BLaER1 treated with 17β-estradiol and CSF1 and Interleukin-3, amounts not matched to agents 10 nM and 100 nM (cell line): Measurements from ENCODE around the gene GAMT.
"Not testable (repeated sequence)": the region's sequence is repeated elsewhere in the genome, so short reads cannot be mapped to it uniquely, and the experiment has no call there.

ENCODE experiments used
- H3K27ac ChIP-seq, 11 experiments: shearing (Covaris generic); formaldehyde crosslinking; 2 replicates each; pipeline ENCODE4 v1.8.1; 2022
- H3K27me3 ChIP-seq, 11 experiments: shearing (Covaris generic); formaldehyde crosslinking; 2 replicates each; pipeline ENCODE4 v1.8.1; 2022
- H3K36me3 ChIP-seq, 11 experiments: shearing (Covaris generic); formaldehyde crosslinking; 2 replicates each; pipeline ENCODE4 v1.8.1; 2022
- H3K4me1 ChIP-seq, 10 experiments: shearing (Covaris generic); formaldehyde crosslinking; 2 replicates each; pipeline ENCODE4 v1.8.1; 2022
- H3K4me2 ChIP-seq, 11 experiments: shearing (Covaris generic); formaldehyde crosslinking; 2 replicates each; pipeline ENCODE4 v1.8.1; 2022
- H3K4me3 ChIP-seq, 10 experiments: shearing (Covaris generic); formaldehyde crosslinking; 2 replicates each; pipeline ENCODE4 v1.8.1; 2022
- H3K9ac ChIP-seq, 11 experiments: shearing (Covaris generic); formaldehyde crosslinking; 2 replicates each; pipeline ENCODE4 v1.8.1; 2022
- H3K9me3 ChIP-seq, 11 experiments: shearing (Covaris generic); formaldehyde crosslinking; replicated peaks in 1 of 11; 2 replicates each; pipeline ENCODE4 v1.8.1; 2022
- H4K20me1 ChIP-seq, 11 experiments: shearing (Covaris generic); formaldehyde crosslinking; 2 replicates each; pipeline ENCODE4 v1.8.1; 2022
- Cebpa-rat ChIP-seq, 11 experiments: shearing (Covaris generic); IDR thresholded peaks; 2 replicates each; pipeline ENCODE4 v1.8.1; 2022

GAMT gene

GRCh38 chr19:1445185-1445931, 44.0 kb upstream of the GAMT start:
- H3K9me3 ChIP-seq: peaks cover 0 to 3% (median 0%) of the 10 kb centered on the region in 11 experiments; a peak in 2 of 22 replicates
- H3K36me3 ChIP-seq: peaks cover 22 to 32% (median 30%) of the 10 kb centered on the region in 11 experiments
- H3K27me3 ChIP-seq: peaks cover 52 to 58% (median 53%) of the 10 kb centered on the region in 11 experiments
- peak overlapping the region; percentile 83 to 97 (median 91) for H3K4me2 ChIP-seq
- no peak for TF ChIP-seq Cebpa-rat (IDR thresholded peaks at IDR 0.05)
- H3K9ac ChIP-seq: peak overlapping the region in 10 of 11 experiments; percentile 38 to 77 (median 63); a peak in 18 of 22 replicates
- peak overlapping the region in 6 of 11 experiments; percentile 1 to 57 (median 56); a peak in 6 of 22 replicates for H3K27ac ChIP-seq
- peaks cover 66 to 100% (median 97%) of the 10 kb centered on the region in 11 experiments for H4K20me1 ChIP-seq
- peaks cover 36 to 73% (median 54%) of the 10 kb centered on the region in 10 experiments for H3K4me1 ChIP-seq
- peak overlapping the region; percentile 41 to 66 (median 53) for H3K4me3 ChIP-seq

- Histone ChIP-seq H3K27ac (no peak overlapping the region), H3K36me3 (peaks cover 34 to 46% (median 44%) of the 10 kb centered on the region in 11 experiments), H3K9me3 (no peaks in the 10 kb centered on the region), H4K20me1 (peaks cover 62 to 97% (median 90%) of the 10 kb centered on the region in 11 experiments), H3K27me3 (peaks cover 17 to 23% (median 18%) of the 10 kb centered on the region in 11 experiments), H3K4me1 (peaks cover 56 to 85% (median 72%) of the 10 kb centered on the region in 10 experiments), H3K4me3 (no peak overlapping the region), H3K9ac (peak overlapping the region; percentile 41 to 100 (median 99); a peak in 13 of 22 replicates), H3K4me2 (peak overlapping the region in 7 of 11 experiments; percentile 95 to 99 (median 98); a peak in 9 of 22 replicates)
- no peak for TF ChIP-seq Cebpa-rat (IDR thresholded peaks at IDR 0.05)
These were observed 40.5 kb upstream of the GAMT start for GRCh38 chr19:1441677-1442438.

- Histone ChIP-seq H3K36me3 (peaks cover 34 to 49% (median 44%) of the 10 kb centered on the region in 11 experiments), H3K9ac (peak overlapping the region; percentile 96 to 100 (median 99); a peak in 19 of 22 replicates), H3K27ac (peak overlapping the region in 1 of 11 experiments; percentile 10; a peak in 1 of 22 replicates), H3K9me3 (no peaks in the 10 kb centered on the region), H3K4me3 (peak overlapping the region in 4 of 10 experiments; percentile 0 to 97 (median 52); a peak in 4 of 20 replicates), H3K4me2 (peak overlapping the region; percentile 95 to 99 (median 98); a peak in 21 of 22 replicates), H3K27me3 (peaks cover 9 to 15% (median 10%) of the 10 kb centered on the region in 11 experiments), H4K20me1 (peaks cover 56 to 97% (median 90%) of the 10 kb centered on the region in 11 experiments), H3K4me1 (peaks cover 64 to 85% (median 73%) of the 10 kb centered on the region in 10 experiments)
- TF ChIP-seq Cebpa-rat (IDR thresholded peaks at IDR 0.05): no peak
These were observed 39.7 kb upstream of the GAMT start for GRCh38 chr19:1441022-1441426.

- peak overlapping the region in 9 of 10 experiments; percentile 77 to 98 (median 91); a peak in 16 of 20 replicates for H3K4me3 ChIP-seq
- H3K4me1 ChIP-seq: peaks cover 66 to 87% (median 78%) of the 10 kb centered on the region in 10 experiments
- H3K4me2 ChIP-seq: peak overlapping the region; percentile 95 to 99 (median 98)
- H3K27me3 ChIP-seq: peaks cover 2 to 9% (median 4%) of the 10 kb centered on the region in 11 experiments
- TF ChIP-seq Cebpa-rat (IDR thresholded peaks at IDR 0.05): no peak
- peaks cover 39 to 56% (median 50%) of the 10 kb centered on the region in 11 experiments for H3K36me3 ChIP-seq
- peaks cover 59 to 97% (median 90%) of the 10 kb centered on the region in 11 experiments for H4K20me1 ChIP-seq
- H3K27ac ChIP-seq: peak overlapping the region in 2 of 11 experiments; percentile 15 to 98; a peak in 2 of 22 replicates
- H3K9me3 ChIP-seq: no peaks in the 10 kb centered on the region
- peak overlapping the region; percentile 96 to 100 (median 99); a peak in 20 of 22 replicates for H3K9ac ChIP-seq
These were observed 39.1 kb upstream of the GAMT start for GRCh38 chr19:1440418-1440801.

- peaks cover 42 to 61% (median 55%) of the 10 kb centered on the region in 11 experiments for H3K36me3 ChIP-seq
- peak overlapping the region; percentile 91 to 99 (median 98); a peak in 21 of 22 replicates for H3K27ac ChIP-seq
- H3K4me1 ChIP-seq: peaks cover 63 to 85% (median 75%) of the 10 kb centered on the region in 10 experiments
- peaks cover 62 to 97% (median 89%) of the 10 kb centered on the region in 11 experiments for H4K20me1 ChIP-seq
- H3K4me2 ChIP-seq: peak overlapping the region; percentile 95 to 99 (median 98)
- peak overlapping the region; percentile 96 to 100 (median 99) for H3K9ac ChIP-seq
- not testable (repeated sequence) for H3K27me3 ChIP-seq, H3K9me3 ChIP-seq
- H3K4me3 ChIP-seq: peak overlapping the region; percentile 71 to 98 (median 90)
These were observed 38.4 kb upstream of the GAMT start for GRCh38 chr19:1439525-1440417.

- peaks cover 64 to 97% (median 89%) of the 10 kb centered on the region in 11 experiments for H4K20me1 ChIP-seq
- H3K27ac ChIP-seq: peak overlapping the region; percentile 91 to 99 (median 98)
- H3K9me3 ChIP-seq: no peaks in the 10 kb centered on the region
- peaks cover 55 to 82% (median 67%) of the 10 kb centered on the region in 10 experiments for H3K4me1 ChIP-seq
- H3K9ac ChIP-seq: peak overlapping the region; percentile 96 to 100 (median 99)
- TF ChIP-seq Cebpa-rat (IDR thresholded peaks at IDR 0.05): no peak
- peak overlapping the region; percentile 71 to 98 (median 90) for H3K4me3 ChIP-seq
- H3K36me3 ChIP-seq: peaks cover 50 to 69% (median 63%) of the 10 kb centered on the region in 11 experiments
- no peaks in the 10 kb centered on the region for H3K27me3 ChIP-seq
- peak overlapping the region; percentile 95 to 99 (median 98) for H3K4me2 ChIP-seq
These were observed 37.6 kb upstream of the GAMT start for GRCh38 chr19:1438933-1439354.

- Histone ChIP-seq H3K27ac (peak within 1 kb of the TSS; percentile 91 to 99 (median 98)), H4K20me1 (peaks cover 66 to 97% (median 89%) of the 10 kb centered on the region in 11 experiments), H3K36me3 (peaks cover 57 to 75% (median 68%) of the 10 kb centered on the region in 11 experiments), H3K4me2 (peak within 1 kb of the TSS; percentile 95 to 99 (median 98)), H3K27me3 (no peaks in the 10 kb centered on the region), H3K4me3 (peak within 1 kb of the TSS; percentile 71 to 98 (median 90)), H3K4me1 (peaks cover 49 to 82% (median 62%) of the 10 kb centered on the region in 10 experiments), H3K9me3 (no peaks in the 10 kb centered on the region), H3K9ac (peak within 1 kb of the TSS; percentile 96 to 100 (median 99))
- TF ChIP-seq Cebpa-rat (IDR thresholded peaks at IDR 0.05): no peak
These were observed 36.9 kb upstream of the GAMT start, which contains the start of gene RPS15 for GRCh38 chr19:1438035-1438932. Gene RPS15, plus strand, starts transcription at chr19:1438396. Its CDS starts 30 bp downstream, at chr19:1438426.
